GM23338 (cell line): ENCODE measurements around the gene SNTG2. TPM values are rescaled to one million over a fixed set of nuclear protein-coding genes. Genes with fewer than 3 reads are reported as not detected.

Experiments used
- ATAC-seq: fragments of 200-7000 bp; cut with Tn5 transposase; 3 replicates; pipeline ENCODE4 v1.9.1; 2020
- DNase-seq: peaks from one replicate; pipeline ENCODE4 v3.0.0-alpha.2; 2015; ENCODE audit warnings: low spot score
- H2AFZ ChIP-seq: fragments of 200-600 bp; sonication (generic); 2 replicates; pipeline ENCODE4 v1.8.0; 2016; ENCODE audit warnings: antibody characterized with exemption, mild to moderate bottlenecking, moderate library complexity
- H3F3A ChIP-seq: fragments of 200-600 bp; sonication (generic); replicated peaks from 2 replicates; pipeline ENCODE4 v1.8.0; 2017; ENCODE audit warnings: antibody characterized with exemption, mixed run types, low read depth
- H3K27ac ChIP-seq: fragments of 200-600 bp; sonication (generic); 2 replicates; pipeline ENCODE4 v1.6.1; 2016; ENCODE audit warnings: low read depth
- H3K27me3 ChIP-seq: fragments of 200-600 bp; sonication (generic); 2 replicates; pipeline ENCODE4 v1.8.0; 2016; ENCODE audit warnings: mild to moderate bottlenecking, mixed run types, moderate library complexity; ENCODE audit not compliant: insufficient read depth
- H3K36me3 ChIP-seq: fragments of 200-600 bp; sonication (generic); 2 replicates; pipeline ENCODE4 v1.8.0; 2016; ENCODE audit warnings: mild to moderate bottlenecking; ENCODE audit not compliant: insufficient read depth
- H3K4me1 ChIP-seq: fragments of 200-600 bp; sonication (generic); 2 replicates; pipeline ENCODE4 v1.8.0; 2016; ENCODE audit warnings: mild to moderate bottlenecking, moderate library complexity; ENCODE audit not compliant: insufficient read depth
- H3K4me2 ChIP-seq: fragments of 200-600 bp; sonication (generic); 2 replicates; pipeline ENCODE4 v1.7.1; 2017; ENCODE audit warnings: mixed run types
- H3K4me3 ChIP-seq: fragments of 200-600 bp; sonication (generic); 2 replicates; pipeline ENCODE4 v1.6.1; 2016; ENCODE audit warnings: mixed run types
- H3K79me2 ChIP-seq: fragments of 200-600 bp; sonication (generic); replicated peaks from 2 replicates; pipeline ENCODE4 v1.8.0; 2017; ENCODE audit warnings: mild to moderate bottlenecking; ENCODE audit not compliant: insufficient read depth
- H3K9me2 ChIP-seq: fragments of 200-600 bp; sonication (generic); 2 replicates; pipeline ENCODE4 v1.8.0; 2017; ENCODE audit not compliant: insufficient read depth
- H4K20me1 ChIP-seq: fragments of 200-600 bp; sonication (generic); replicated peaks from 2 replicates; pipeline ENCODE4 v1.8.0; 2017; ENCODE audit warnings: mild to moderate bottlenecking; ENCODE audit not compliant: insufficient read depth
- H3K27ac Mint-ChIP-seq: 2 replicates; pipeline ENCODE4 v1.8.0; 2020; ENCODE audit warnings: inconsistent platforms, mild to moderate bottlenecking, moderate library complexity, mixed read lengths
- H3K27me3 Mint-ChIP-seq: 3 replicates; pipeline ENCODE4 v1.8.0; 2022; ENCODE audit warnings: low read depth, mild to moderate bottlenecking, moderate library complexity, mixed read lengths, inconsistent platforms; ENCODE audit not compliant: insufficient read depth, poor library complexity
- H3K36me3 Mint-ChIP-seq: 3 replicates; pipeline ENCODE4 v1.8.0; 2021; ENCODE audit warnings: low read depth, mild to moderate bottlenecking, inconsistent platforms, moderate library complexity, mixed read lengths
- H3K4me1 Mint-ChIP-seq: 3 replicates; pipeline ENCODE4 v1.8.0; 2020; ENCODE audit warnings: mild to moderate bottlenecking, inconsistent platforms, mixed read lengths
- H3K4me3 Mint-ChIP-seq: 3 replicates; pipeline ENCODE4 v1.8.0; 2021; ENCODE audit warnings: moderate library complexity, mild to moderate bottlenecking, inconsistent platforms, mixed read lengths
- H3K9me3 Mint-ChIP-seq: 3 replicates; pipeline ENCODE4 v1.8.0; 2020; ENCODE audit warnings: moderate library complexity, mild to moderate bottlenecking, inconsistent platforms, mixed read lengths
- CREB1 ChIP-seq: fragments of 250-450 bp; sonication (Bioruptor Pico); IDR thresholded peaks from 2 replicates; pipeline ENCODE4 v1.5.0; 2020; ENCODE audit warnings: low read depth, mild to moderate bottlenecking, moderate library complexity
- EZH2 ChIP-seq: fragments of 200-600 bp; sonication (generic); IDR thresholded peaks from one replicate; pipeline ENCODE4 v1.8.0; 2017; ENCODE audit warnings: antibody characterized with exemption, mild to moderate bottlenecking, low read depth; ENCODE audit not compliant: unreplicated experiment
- EZH2phosphoT487 ChIP-seq: fragments of 200-600 bp; sonication (generic); IDR thresholded peaks from one replicate; pipeline ENCODE4 v1.8.1; 2018; ENCODE audit warnings: antibody characterized with exemption; ENCODE audit not compliant: unreplicated experiment
- NANOG ChIP-seq: IDR thresholded peaks from 2 replicates; pipeline ENCODE4 v1.6.1; 2016; ENCODE audit warnings: antibody characterized with exemption, borderline replicate concordance
- STAT1 ChIP-seq: IDR thresholded peaks from one replicate; pipeline ENCODE4 v1.6.1; 2016; ENCODE audit warnings: antibody characterized with exemption; ENCODE audit not compliant: unreplicated experiment
- ZNF114 ChIP-seq: fragments of 250-450 bp; sonication (Bioruptor Pico); IDR thresholded peaks from 2 replicates; pipeline ENCODE4 v1.5.0; 2020; ENCODE audit warnings: mild to moderate bottlenecking, moderate library complexity
- ZNF331 ChIP-seq: fragments of 250-450 bp; sonication (Bioruptor Pico); IDR thresholded peaks from 2 replicates; pipeline ENCODE4 v1.5.0; 2020; ENCODE audit warnings: low read depth, mild to moderate bottlenecking, moderate library complexity
- ZNF462 ChIP-seq: fragments of 250-450 bp; sonication (Bioruptor Pico); IDR thresholded peaks from 2 replicates; pipeline ENCODE4 v1.5.0; 2020; ENCODE audit warnings: mild to moderate bottlenecking, moderate library complexity
- polyA plus RNA-seq: library from polyadenylated mRNA; unstranded; fragments of >200 nt; fragmentation: Nextera tagmentation; extraction: Ambion mirVana; gene quantifications from 2 replicates; pipeline ENCODE4 v1.2.1, GENCODE V29; 2016
- total RNA-seq: library from RNA; depleted of rRNA; stranded (reverse); fragments of >200 nt; shearing (Covaris generic); gene quantifications from 2 replicates; pipeline ENCODE4 v1.2.3, GENCODE V29; 2014
- TF ChIP-seq, protein P1 (sequence below), 2 experiments: fragments of 200-600 bp in 1 of 2; sonication (generic) in 1 of 2; conservative IDR thresholded peaks; 2 replicates each; pipeline versions ENCODE4 v1.5.1 to v1.6.1; 2016 to 2017; ENCODE audit warnings: antibody characterized with exemption in 2 of 2, low read depth in 2 of 2, mild to moderate bottlenecking in 2 of 2, moderate library complexity in 1 of 2
- TF ChIP-seq, protein P2 (sequence below): IDR thresholded peaks from 2 replicates; pipeline ENCODE4 v1.6.1; 2016; ENCODE audit warnings: antibody characterized with exemption

Gene SNTG2
- total and polyA plus RNA-seq, 2 experiments from 2014 or later: 27.5 to 60.4 TPM

- H3K27ac ChIP-seq: no peak overlapping the region
- H3K27me3 ChIP-seq: no peaks in the 10 kb centered on the region
- TF ChIP-seq NANOG (no peak), EZH2 (no peak), CREB1 (CRISPR knock-in tag) (no peak), ZNF114 (no peak), EZH2phosphoT487 (no peak), ZNF331 (CRISPR knock-in tag) (no peak), STAT1 (no peak)
- TF ChIP-seq, protein P1, sequence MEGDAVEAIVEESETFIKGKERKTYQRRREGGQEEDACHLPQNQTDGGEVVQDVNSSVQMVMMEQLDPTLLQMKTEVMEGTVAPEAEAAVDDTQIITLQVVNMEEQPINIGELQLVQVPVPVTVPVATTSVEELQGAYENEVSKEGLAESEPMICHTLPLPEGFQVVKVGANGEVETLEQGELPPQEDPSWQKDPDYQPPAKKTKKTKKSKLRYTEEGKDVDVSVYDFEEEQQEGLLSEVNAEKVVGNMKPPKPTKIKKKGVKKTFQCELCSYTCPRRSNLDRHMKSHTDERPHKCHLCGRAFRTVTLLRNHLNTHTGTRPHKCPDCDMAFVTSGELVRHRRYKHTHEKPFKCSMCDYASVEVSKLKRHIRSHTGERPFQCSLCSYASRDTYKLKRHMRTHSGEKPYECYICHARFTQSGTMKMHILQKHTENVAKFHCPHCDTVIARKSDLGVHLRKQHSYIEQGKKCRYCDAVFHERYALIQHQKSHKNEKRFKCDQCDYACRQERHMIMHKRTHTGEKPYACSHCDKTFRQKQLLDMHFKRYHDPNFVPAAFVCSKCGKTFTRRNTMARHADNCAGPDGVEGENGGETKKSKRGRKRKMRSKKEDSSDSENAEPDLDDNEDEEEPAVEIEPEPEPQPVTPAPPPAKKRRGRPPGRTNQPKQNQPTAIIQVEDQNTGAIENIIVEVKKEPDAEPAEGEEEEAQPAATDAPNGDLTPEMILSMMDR (conservative IDR thresholded peaks at IDR 0.05; ENCODE audit: low read depth in 2 of 2): no peak
- TF ChIP-seq, protein P2, sequence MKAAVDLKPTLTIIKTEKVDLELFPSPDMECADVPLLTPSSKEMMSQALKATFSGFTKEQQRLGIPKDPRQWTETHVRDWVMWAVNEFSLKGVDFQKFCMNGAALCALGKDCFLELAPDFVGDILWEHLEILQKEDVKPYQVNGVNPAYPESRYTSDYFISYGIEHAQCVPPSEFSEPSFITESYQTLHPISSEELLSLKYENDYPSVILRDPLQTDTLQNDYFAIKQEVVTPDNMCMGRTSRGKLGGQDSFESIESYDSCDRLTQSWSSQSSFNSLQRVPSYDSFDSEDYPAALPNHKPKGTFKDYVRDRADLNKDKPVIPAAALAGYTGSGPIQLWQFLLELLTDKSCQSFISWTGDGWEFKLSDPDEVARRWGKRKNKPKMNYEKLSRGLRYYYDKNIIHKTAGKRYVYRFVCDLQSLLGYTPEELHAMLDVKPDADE: no peak
- peaks cover 15% of the 10 kb centered on the region for H3K4me1 Mint-ChIP-seq
- no peaks in the 10 kb centered on the region for H3K79me2 ChIP-seq
- no peaks in the 10 kb centered on the region for H3K9me3 Mint-ChIP-seq
- no peaks in the 10 kb centered on the region for H4K20me1 ChIP-seq
- peaks cover 11% of the 10 kb centered on the region for H3K4me1 ChIP-seq
- H3K36me3 ChIP-seq: no peaks in the 10 kb centered on the region
- ATAC-seq (no peak), DNase-seq (no peak)
- no peak overlapping the region for H3K4me2 ChIP-seq
- H3K27me3 Mint-ChIP-seq: peaks cover 3% of the 10 kb centered on the region
- H3K4me3 ChIP-seq: no peak overlapping the region
- H3K36me3 Mint-ChIP-seq: peaks cover 11% of the 10 kb centered on the region; the same call in 2 of the 3 replicates
- H3K4me3 Mint-ChIP-seq: no peak overlapping the region
- H3K27ac Mint-ChIP-seq: no peak overlapping the region
- H3F3A ChIP-seq: no peaks in the 10 kb centered on the region
- H3K9me2 ChIP-seq: peaks cover 21% of the 10 kb centered on the region
- no peak overlapping the region for H2AFZ ChIP-seq
These were observed 362.7 kb downstream of the SNTG2 start for GRCh38 chr2:1313240-1313924.

GRCh38 chr2:1314254-1314653, 363.6 kb downstream of the SNTG2 start:
- peaks cover 2% of the 10 kb centered on the region; the same call in 2 of the 3 replicates for H3K36me3 Mint-ChIP-seq
- Histone ChIP-seq H3K27me3 (no peaks in the 10 kb centered on the region), H3K4me3 (no peak overlapping the region), H3K36me3 (no peaks in the 10 kb centered on the region), H3K9me2 (peaks cover 13% of the 10 kb centered on the region), H2AFZ (no peak overlapping the region), H3F3A (no peaks in the 10 kb centered on the region), H3K4me2 (no peak overlapping the region), H3K27ac (no peak overlapping the region), H3K4me1 (peaks cover 8% of the 10 kb centered on the region), H4K20me1 (no peaks in the 10 kb centered on the region), H3K79me2 (no peaks in the 10 kb centered on the region)
- no peak for DNase-seq
- H3K27ac Mint-ChIP-seq: no peak overlapping the region
- no peaks in the 10 kb centered on the region for H3K9me3 Mint-ChIP-seq
- H3K27me3 Mint-ChIP-seq: peaks cover 3% of the 10 kb centered on the region
- peaks cover 9% of the 10 kb centered on the region for H3K4me1 Mint-ChIP-seq
- no peak overlapping the region for H3K4me3 Mint-ChIP-seq
- no peak for ATAC-seq
- TF ChIP-seq ZNF462 (CRISPR knock-in tag) (no peak), NANOG (no peak)
